Naive thymus-derived CD8-positive, alpha-beta T cell (primary cell): ENCODE results near the gene APPBP2. TPM values are rescaled to one million over a fixed set of nuclear protein-coding genes. Genes with fewer than 3 reads are reported as not detected.
A peak's percentile ranks its signal among the peaks of the same experiment; 100 is the strongest.
"Not testable (repeated sequence)": the region's sequence is repeated elsewhere in the genome, so short reads cannot be mapped to it uniquely, and the experiment has no call there.

ENCODE experiments used
- ATAC-seq, 2 donors: fragments of 150-1000 bp; cut with Tn5 transposase in 1 of 2; sonication (Bioruptor Pico), chemical (Tn5 transposase) in 1 of 2; 1 replicate in 1 of 2; 2 replicates in 1 of 2; pipeline ENCODE4 v1.10.0; 2021; ENCODE audit warnings: mild to moderate bottlenecking in 2 of 2, moderate library complexity in 2 of 2
- POLR2A ChIA-PET: fragments of 350-600 bp; sonication (Branson Sonifier 250); formaldehyde crosslinking; loops from one replicate; lab custom pipeline; 2021; ENCODE audit warnings: antibody characterized with exemption; lab: Charles Lee
- DNase-seq, 10 donors: peaks; one replicate each; pipeline versions ENCODE4 v3.0.0 to v3.0.0-alpha.2; 2020 to 2022
- H3K27ac Mint-ChIP-seq, 10 donors: one replicate each; pipeline ENCODE4 v1.8.0; 2020 to 2022; ENCODE audit warnings: mild to moderate bottlenecking in 10 of 10, mixed read lengths in 10 of 10, moderate library complexity in 4 of 10, inconsistent platforms in 1 of 10
- H3K27me3 Mint-ChIP-seq, 5 donors: one replicate each; pipeline ENCODE4 v1.8.0; 2021 to 2022; ENCODE audit warnings: mixed read lengths in 5 of 5
- H3K36me3 Mint-ChIP-seq, 3 donors: one replicate each; pipeline ENCODE4 v1.8.0; 2020 to 2022; ENCODE audit warnings: mixed read lengths in 3 of 3, mild to moderate bottlenecking in 2 of 3, inconsistent platforms in 1 of 3
- H3K4me1 Mint-ChIP-seq, 4 donors: one replicate each; pipeline ENCODE4 v1.8.0; 2021 to 2022; ENCODE audit warnings: mixed read lengths in 4 of 4
- H3K4me3 Mint-ChIP-seq, 10 donors: one replicate each; pipeline ENCODE4 v1.8.0; 2020 to 2022; ENCODE audit warnings: mild to moderate bottlenecking in 10 of 10, mixed read lengths in 10 of 10, moderate library complexity in 6 of 10, inconsistent platforms in 1 of 10
- H3K9me3 Mint-ChIP-seq, 9 donors: one replicate each; pipeline ENCODE4 v1.8.0; 2020 to 2022; ENCODE audit warnings: mixed read lengths in 9 of 9, mild to moderate bottlenecking in 3 of 9, inconsistent platforms in 1 of 9, moderate library complexity in 1 of 9
- polyA plus RNA-seq, 3 donors: library from polyadenylated mRNA; unstranded; fragments of 300-500 nt; fragmentation: Illumina TruSeq; gene quantifications; one replicate each; pipeline ENCODE4 v1.2.3, GENCODE V29; 2021
- total RNA-seq, 8 experiments: library from RNA in 2 of 8; stranded (reverse) in 2 of 8; gene quantifications; one replicate each; pipeline ENCODE4 v1.2.3 and lab custom pipeline; 2021 to 2026

Gene APPBP2
- total and polyA plus RNA-seq, 5 experiments from 2014 or later = 22.8 to 53.1 (median 30.9) TPM

GRCh38 chr17:60527701-60528100, 1.7 kb upstream of the APPBP2 start:
- DNase-seq (no peak), ATAC-seq (no peak)
- peaks cover 0 to 2% (median 0%) of the 10 kb centered on the region in 5 donors for H3K27me3 Mint-ChIP-seq
- H3K36me3 Mint-ChIP-seq = peaks cover 0 to 3% (median 2%) of the 10 kb centered on the region in 3 donors
- H3K9me3 Mint-ChIP-seq = no peaks in the 10 kb centered on the region
- H3K4me1 Mint-ChIP-seq = peaks cover 7 to 40% (median 34%) of the 10 kb centered on the region in 4 donors
- H3K4me3 Mint-ChIP-seq = peak overlapping the region; percentile 11 to 99 (median 47)
- peak overlapping the region in 3 of 10 donors; percentile 20 to 37 (median 25) for H3K27ac Mint-ChIP-seq
- POLR2A ChIA-PET = interaction anchor here (2.1 kb wide), 1 partner anchor 72 kb away, joined by 9 read pairs; the partner anchor contains the start of gene PPM1D

GRCh38 chr17:60526726-60527125, 684 bp upstream of the APPBP2 start:
- no peak for ATAC-seq
- Mint-ChIP-seq H3K9me3 (no peaks in the 10 kb centered on the region), H3K4me1 (peaks cover 10 to 49% (median 44%) of the 10 kb centered on the region in 4 donors), H3K27ac (peak overlapping the region; percentile 93 to 100 (median 99)), H3K4me3 (peak overlapping the region; percentile 93 to 100 (median 98)), H3K27me3 (peaks cover 0 to 2% (median 0%) of the 10 kb centered on the region in 5 donors), H3K36me3 (peaks cover 0 to 3% (median 2%) of the 10 kb centered on the region in 3 donors)
- POLR2A ChIA-PET = interaction anchor here (1.5 to 2.1 kb wide), 3 partner anchors 73 to 151 kb away, joined by 3 to 9 read pairs (median 5); partner anchors contain the start of genes BCAS3, PPM1D and USP32
- no peak for DNase-seq

- H3K9me3 Mint-ChIP-seq = no peaks in the 10 kb centered on the region
- ATAC-seq = no peak
- peaks cover 0 to 9% (median 3%) of the 10 kb centered on the region in 3 donors for H3K36me3 Mint-ChIP-seq
- POLR2A ChIA-PET = interaction anchor here (0.7 to 1.6 kb wide), 3 partner anchors 10 to 152 kb away, joined by 3 read pairs; partner anchors contain the start of gene BCAS3
- H3K4me1 Mint-ChIP-seq = peaks cover 15 to 61% (median 56%) of the 10 kb centered on the region in 4 donors
- H3K27me3 Mint-ChIP-seq = no peaks in the 10 kb centered on the region
- peak overlapping the region; percentile 93 to 100 (median 99) for H3K27ac Mint-ChIP-seq
- no peak for DNase-seq
- peak overlapping the region; percentile 93 to 100 (median 98) for H3K4me3 Mint-ChIP-seq
Measured at GRCh38 chr17:60525328-60525684, 736 bp downstream of the APPBP2 start.

GRCh38 chr17:60524463-60525327, 1.3 kb downstream of the APPBP2 start:
- ATAC-seq = no peak
- H3K4me3 Mint-ChIP-seq = peak overlapping the region; percentile 93 to 100 (median 98)
- H3K36me3 Mint-ChIP-seq = peaks cover 0 to 11% (median 3%) of the 10 kb centered on the region in 3 donors
- DNase-seq = no peak
- H3K27ac Mint-ChIP-seq = peak overlapping the region; percentile 93 to 100 (median 99)
- H3K9me3 Mint-ChIP-seq = no peaks in the 10 kb centered on the region
- peaks cover 15 to 61% (median 55%) of the 10 kb centered on the region in 4 donors for H3K4me1 Mint-ChIP-seq
- H3K27me3 Mint-ChIP-seq = no peaks in the 10 kb centered on the region
- POLR2A ChIA-PET = interaction anchor here (0.6 to 1.0 kb wide), 4 partner anchors 11 to 77 kb away, joined by 3 to 7 read pairs (median 4); no protein-coding TSS in a partner anchor

- H3K4me1 Mint-ChIP-seq = peaks cover 15 to 63% (median 58%) of the 10 kb centered on the region in 4 donors
- no peak for ATAC-seq
- H3K27me3 Mint-ChIP-seq = no peaks in the 10 kb centered on the region
- no peak for DNase-seq
- H3K27ac Mint-ChIP-seq = peak overlapping the region in 5 of 10 donors; percentile 44 to 98 (median 66)
- no peaks in the 10 kb centered on the region for H3K9me3 Mint-ChIP-seq
- peaks cover 0 to 17% (median 3%) of the 10 kb centered on the region in 3 donors for H3K36me3 Mint-ChIP-seq
- peak overlapping the region; percentile 93 to 100 (median 98) for H3K4me3 Mint-ChIP-seq
- POLR2A ChIA-PET = interaction anchor here (0.6 to 0.7 kb wide), 2 partner anchors 53 to 59 kb away, joined by 5 to 7 read pairs; no protein-coding TSS in a partner anchor
Measured at GRCh38 chr17:60523822-60524221, 2.2 kb downstream of the APPBP2 start.

- no peak for DNase-seq
- Mint-ChIP-seq H3K27me3 (no peaks in the 10 kb centered on the region), H3K36me3 (peaks cover 0 to 22% (median 0%) of the 10 kb centered on the region in 3 donors), H3K27ac (peak overlapping the region in 5 of 10 donors; percentile 4 to 71 (median 16)), H3K4me3 (peak overlapping the region in 5 of 10 donors; percentile 6 to 43 (median 16)), H3K4me1 (peaks cover 17 to 70% (median 65%) of the 10 kb centered on the region in 4 donors), H3K9me3 (no peaks in the 10 kb centered on the region)
- no peak for ATAC-seq
- POLR2A ChIA-PET = no interaction called here
Measured at GRCh38 chr17:60522889-60523626, 3.0 kb downstream of the APPBP2 start.

- no peaks in the 10 kb centered on the region for H3K9me3 Mint-ChIP-seq
- H3K27me3 Mint-ChIP-seq = no peaks in the 10 kb centered on the region
- no peak overlapping the region for H3K27ac Mint-ChIP-seq
- H3K4me1 Mint-ChIP-seq = peaks cover 22 to 69% (median 66%) of the 10 kb centered on the region in 4 donors
- ATAC-seq (no peak), DNase-seq (no peak)
- H3K36me3 Mint-ChIP-seq = peaks cover 0 to 42% (median 0%) of the 10 kb centered on the region in 3 donors
- POLR2A ChIA-PET = no interaction called here
- no peak overlapping the region for H3K4me3 Mint-ChIP-seq
Measured at GRCh38 chr17:60519795-60520194, 6.2 kb downstream of the APPBP2 start.

GRCh38 chr17:60515683-60516082, 10.4 kb downstream of the APPBP2 start:
- H3K9me3 Mint-ChIP-seq, DNase-seq, ATAC-seq, H3K27me3 Mint-ChIP-seq, H3K4me3 Mint-ChIP-seq: not testable (repeated sequence)
- peaks cover 17 to 58% (median 43%) of the 10 kb centered on the region in 4 donors for H3K4me1 Mint-ChIP-seq
- H3K27ac Mint-ChIP-seq = peak overlapping the region in 3 of 10 donors; percentile 17 to 56 (median 34)
- peaks cover 5 to 72% (median 12%) of the 10 kb centered on the region in 3 donors for H3K36me3 Mint-ChIP-seq
- POLR2A ChIA-PET = interaction anchor here (0.7 kb wide), 1 partner anchor 56 kb away, joined by 3 read pairs; no protein-coding TSS in a partner anchor

GRCh38 chr17:60515199-60515598, 10.8 kb downstream of the APPBP2 start:
- Mint-ChIP-seq H3K36me3 (peaks cover 5 to 69% (median 12%) of the 10 kb centered on the region in 3 donors), H3K27ac (peak overlapping the region in 2 of 10 donors; percentile 17 to 56), H3K4me1 (peaks cover 17 to 59% (median 42%) of the 10 kb centered on the region in 4 donors)
- H3K9me3 Mint-ChIP-seq, ATAC-seq, H3K4me3 Mint-ChIP-seq, DNase-seq, H3K27me3 Mint-ChIP-seq: not testable (repeated sequence)
- POLR2A ChIA-PET = interaction anchor here (0.7 kb wide), 1 partner anchor 56 kb away, joined by 3 read pairs; no protein-coding TSS in a partner anchor

GRCh38 chr17:60514500-60514899, 11.5 kb downstream of the APPBP2 start:
- POLR2A ChIA-PET = no interaction called here
- H3K36me3 Mint-ChIP-seq = peaks cover 5 to 68% (median 12%) of the 10 kb centered on the region in 3 donors
- no peak for DNase-seq
- no peaks in the 10 kb centered on the region for H3K9me3 Mint-ChIP-seq
- H3K27me3 Mint-ChIP-seq = no peaks in the 10 kb centered on the region
- no peak for ATAC-seq
- no peak overlapping the region for H3K4me3 Mint-ChIP-seq
- H3K27ac Mint-ChIP-seq = peak overlapping the region in 2 of 10 donors; percentile 0 to 21
- H3K4me1 Mint-ChIP-seq = peaks cover 19 to 63% (median 45%) of the 10 kb centered on the region in 4 donors

GRCh38 chr17:60514053-60514452, 12.0 kb downstream of the APPBP2 start:
- POLR2A ChIA-PET = no interaction called here
- Mint-ChIP-seq H3K36me3 (peaks cover 5 to 67% (median 12%) of the 10 kb centered on the region in 3 donors), H3K4me3 (no peak overlapping the region), H3K4me1 (peaks cover 19 to 67% (median 45%) of the 10 kb centered on the region in 4 donors), H3K27ac (peak overlapping the region in 3 of 10 donors; percentile 2 to 35 (median 21)), H3K27me3 (no peaks in the 10 kb centered on the region), H3K9me3 (no peaks in the 10 kb centered on the region)
- no peak for DNase-seq
- ATAC-seq = no peak

GRCh38 chr17:60513014-60513413, 13.0 kb downstream of the APPBP2 start:
- H3K9me3 Mint-ChIP-seq = no peaks in the 10 kb centered on the region
- POLR2A ChIA-PET = no interaction called here
- ATAC-seq (no peak), DNase-seq (no peak)
- peaks cover 5 to 67% (median 12%) of the 10 kb centered on the region in 3 donors for H3K36me3 Mint-ChIP-seq
- H3K27me3 Mint-ChIP-seq = no peaks in the 10 kb centered on the region
- no peak overlapping the region for H3K4me3 Mint-ChIP-seq
- peaks cover 20 to 65% (median 41%) of the 10 kb centered on the region in 4 donors for H3K4me1 Mint-ChIP-seq
- peak overlapping the region in 3 of 10 donors; percentile 10 to 83 (median 22) for H3K27ac Mint-ChIP-seq
